Measurements from ENCODE around the gene AFF3. TPM values are rescaled to one million over a fixed set of nuclear protein-coding genes. Genes with fewer than 3 reads are reported as not detected.

AFF3 gene
- total and polyA plus RNA-seq, 10 of the 15 experiments (the other 5 are each of a cell fraction or from before 2014, with no cell fraction given), result 0.26 to 5.5 (median 3.0) TPM

DNA sequence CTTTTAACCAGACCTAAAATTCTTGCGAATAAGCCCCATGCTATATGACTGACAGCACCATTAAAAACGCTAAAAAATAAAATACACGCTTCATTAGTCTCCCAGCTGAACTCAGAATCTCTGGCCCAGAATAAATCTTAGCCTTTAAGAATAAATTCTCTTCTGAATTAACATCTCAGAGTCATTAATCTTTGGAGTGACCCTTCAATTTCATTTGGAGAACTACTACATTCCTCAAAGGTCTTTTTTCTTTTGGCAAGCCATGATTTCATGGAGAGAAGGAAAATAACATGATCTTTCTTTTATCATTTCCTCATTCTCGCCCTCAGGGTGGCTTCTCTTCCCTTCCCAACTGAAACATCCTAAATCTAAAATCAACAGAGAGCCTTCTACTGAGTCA, 259.0 kb downstream of the AFF3 start:
- ATAC-seq (no peak), FAIRE-seq (no peak), DNase-seq (ENCODE audit: low read depth, low spot score) (no peak)
- no peak for TF ChIP-seq TCF12 (IDR thresholded peaks at IDR 0.05; ENCODE audit: low read depth, low read length)
- no peak for TF ChIP-seq RFX5 (IDR thresholded peaks at IDR 0.05; ENCODE audit: low read depth, low read length)
- no peak for TF ChIP-seq NR2C1 (IDR thresholded peaks at IDR 0.05)
- BruUV-seq (replicated peaks), result no TSS peak
- Histone ChIP-seq H3K4me3 (no peak overlapping the region), H3K27ac (ENCODE audit: control insufficient read depth, insufficient read depth) (no peak overlapping the region), H2AFZ (ENCODE audit: control insufficient read depth, low read depth, low read length) (no peak overlapping the region), H4K20me1 (ENCODE audit: control insufficient read depth, insufficient read depth) (no peaks in the 10 kb centered on the region), H3K4me1 (ENCODE audit: control insufficient read depth, insufficient read depth, low read length) (no peaks in the 10 kb centered on the region), H3K79me2 (ENCODE audit: control insufficient read depth, insufficient read depth, low read length) (no peaks in the 10 kb centered on the region), H3K9me3 (replicated peaks; ENCODE audit: control insufficient read depth, insufficient read depth, low read length) (no peaks in the 10 kb centered on the region), H3K27me3 (replicated peaks in 1 of 2; ENCODE audit: control insufficient read depth in 2 of 2, insufficient read depth in 2 of 2, low read length in 1 of 2) (no peaks in the 10 kb centered on the region; a peak in 2 of 4 replicates), H3K9ac (ENCODE audit: control insufficient read depth, insufficient read depth, low read length) (no peak overlapping the region), H3K36me3 (ENCODE audit: control insufficient read depth in 2 of 2, insufficient read depth in 2 of 2, low read length in 1 of 2) (no peaks in the 10 kb centered on the region), H3K4me2 (ENCODE audit: control insufficient read depth, insufficient read depth) (no peak overlapping the region)
- in situ Hi-C loops (cut with MboI), result no loop called here
- intact Hi-C loops (cut with micrococcal nuclease; ENCODE audit: unreplicated experiment), result no loop called here
- POLR2A ChIA-PET, result no interaction called here
- SMC1A ChIA-PET (ENCODE audit: uncharacterized antibody, unreplicated experiment), result interaction anchor here (0.5 kb wide), 1 partner anchor 13 kb away, joined by 3 read pairs; no protein-coding TSS in a partner anchor
- CTCF ChIA-PET, result no interaction called here
- WGBS (ENCODE audit: insufficient coverage, insufficient replicate concordance, low lambda C conversion rate, missing lambda C conversion rate), result 41% methylated on average over 4 of the region's 4 CpGs
- RAD21 ChIA-PET (ENCODE audit: unreplicated experiment), result no interaction called here

DNA sequence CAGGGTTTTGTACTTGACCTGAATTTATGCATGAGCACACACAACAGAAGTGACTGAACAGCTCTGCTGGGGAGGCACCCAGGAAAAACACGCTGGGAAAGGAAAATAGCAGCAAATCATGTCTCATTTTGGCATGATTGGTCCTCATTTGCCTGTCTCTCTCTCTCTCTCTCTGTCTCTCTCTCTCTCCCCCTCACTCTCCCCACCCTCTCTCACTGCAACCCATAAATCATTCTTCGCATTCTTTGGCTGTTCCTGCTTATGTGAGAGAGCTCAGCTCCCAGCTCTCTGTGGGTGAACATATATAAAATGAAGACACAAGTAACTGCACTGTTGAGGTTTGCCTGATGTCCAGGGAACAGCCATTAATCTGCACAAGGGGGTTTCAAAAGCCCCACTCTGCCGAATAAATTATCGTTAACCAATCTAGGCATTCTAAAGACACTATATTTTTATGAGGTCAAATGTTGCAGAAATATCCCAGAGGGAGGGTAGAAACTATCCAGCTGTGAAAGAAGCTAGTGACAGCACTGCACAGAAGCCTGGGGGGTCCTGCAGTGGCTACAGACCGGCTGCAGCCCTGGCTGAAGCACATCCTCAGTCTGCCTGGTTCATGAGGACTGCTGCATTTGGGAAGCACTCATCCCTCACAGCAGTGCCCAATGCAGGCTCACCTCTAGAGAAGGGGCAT, 260.3 kb downstream of the AFF3 start:
- POLR2A ChIA-PET, result no interaction called here
- no peaks in the 10 kb centered on the region for H3K9me3 ChIP-seq (replicated peaks; ENCODE audit: control insufficient read depth, insufficient read depth, low read length)
- RAD21 ChIA-PET (ENCODE audit: unreplicated experiment), result no interaction called here
- in situ Hi-C loops (cut with MboI), result no loop called here
- no peak overlapping the region for H3K9ac ChIP-seq (ENCODE audit: control insufficient read depth, insufficient read depth, low read length)
- FAIRE-seq (no peak), ATAC-seq (no peak), DNase-seq (ENCODE audit: low read depth, low spot score) (no peak)
- no peaks in the 10 kb centered on the region for H4K20me1 ChIP-seq (ENCODE audit: control insufficient read depth, insufficient read depth)
- no peak overlapping the region for H3K4me2 ChIP-seq (ENCODE audit: control insufficient read depth, insufficient read depth)
- no peaks in the 10 kb centered on the region for H3K36me3 ChIP-seq (ENCODE audit: control insufficient read depth in 2 of 2, insufficient read depth in 2 of 2, low read length in 1 of 2)
- CTCF ChIA-PET, result no interaction called here
- no peaks in the 10 kb centered on the region for H3K79me2 ChIP-seq (ENCODE audit: control insufficient read depth, insufficient read depth, low read length)
- H3K27ac ChIP-seq (ENCODE audit: control insufficient read depth, insufficient read depth), result no peak overlapping the region
- no peak overlapping the region for H3K4me3 ChIP-seq
- BruUV-seq (replicated peaks), result no TSS peak
- no peak overlapping the region for H2AFZ ChIP-seq (ENCODE audit: control insufficient read depth, low read depth, low read length)
- SMC1A ChIA-PET (ENCODE audit: uncharacterized antibody, unreplicated experiment), result interaction anchor here (0.6 to 1.0 kb wide), 2 partner anchors 9 to 378 kb away, joined by 3 read pairs; no protein-coding TSS in a partner anchor
- H3K4me1 ChIP-seq (ENCODE audit: control insufficient read depth, insufficient read depth, low read length), result no peaks in the 10 kb centered on the region
- 16% methylated on average over 5 of the region's 5 CpGs for WGBS (ENCODE audit: insufficient coverage, insufficient replicate concordance, low lambda C conversion rate, missing lambda C conversion rate)
- H3K27me3 ChIP-seq (replicated peaks in 1 of 2; ENCODE audit: control insufficient read depth in 2 of 2, insufficient read depth in 2 of 2, low read length in 1 of 2), result no peaks in the 10 kb centered on the region; a peak in 2 of 4 replicates
- intact Hi-C loops (cut with micrococcal nuclease; ENCODE audit: unreplicated experiment), result no loop called here
- TF ChIP-seq, protein P1, sequence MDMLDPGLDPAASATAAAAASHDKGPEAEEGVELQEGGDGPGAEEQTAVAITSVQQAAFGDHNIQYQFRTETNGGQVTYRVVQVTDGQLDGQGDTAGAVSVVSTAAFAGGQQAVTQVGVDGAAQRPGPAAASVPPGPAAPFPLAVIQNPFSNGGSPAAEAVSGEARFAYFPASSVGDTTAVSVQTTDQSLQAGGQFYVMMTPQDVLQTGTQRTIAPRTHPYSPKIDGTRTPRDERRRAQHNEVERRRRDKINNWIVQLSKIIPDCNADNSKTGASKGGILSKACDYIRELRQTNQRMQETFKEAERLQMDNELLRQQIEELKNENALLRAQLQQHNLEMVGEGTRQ (IDR thresholded peaks at IDR 0.05; ENCODE audit: borderline replicate concordance, low read depth, low read length), result no peak
- TF ChIP-seq, protein P2, sequence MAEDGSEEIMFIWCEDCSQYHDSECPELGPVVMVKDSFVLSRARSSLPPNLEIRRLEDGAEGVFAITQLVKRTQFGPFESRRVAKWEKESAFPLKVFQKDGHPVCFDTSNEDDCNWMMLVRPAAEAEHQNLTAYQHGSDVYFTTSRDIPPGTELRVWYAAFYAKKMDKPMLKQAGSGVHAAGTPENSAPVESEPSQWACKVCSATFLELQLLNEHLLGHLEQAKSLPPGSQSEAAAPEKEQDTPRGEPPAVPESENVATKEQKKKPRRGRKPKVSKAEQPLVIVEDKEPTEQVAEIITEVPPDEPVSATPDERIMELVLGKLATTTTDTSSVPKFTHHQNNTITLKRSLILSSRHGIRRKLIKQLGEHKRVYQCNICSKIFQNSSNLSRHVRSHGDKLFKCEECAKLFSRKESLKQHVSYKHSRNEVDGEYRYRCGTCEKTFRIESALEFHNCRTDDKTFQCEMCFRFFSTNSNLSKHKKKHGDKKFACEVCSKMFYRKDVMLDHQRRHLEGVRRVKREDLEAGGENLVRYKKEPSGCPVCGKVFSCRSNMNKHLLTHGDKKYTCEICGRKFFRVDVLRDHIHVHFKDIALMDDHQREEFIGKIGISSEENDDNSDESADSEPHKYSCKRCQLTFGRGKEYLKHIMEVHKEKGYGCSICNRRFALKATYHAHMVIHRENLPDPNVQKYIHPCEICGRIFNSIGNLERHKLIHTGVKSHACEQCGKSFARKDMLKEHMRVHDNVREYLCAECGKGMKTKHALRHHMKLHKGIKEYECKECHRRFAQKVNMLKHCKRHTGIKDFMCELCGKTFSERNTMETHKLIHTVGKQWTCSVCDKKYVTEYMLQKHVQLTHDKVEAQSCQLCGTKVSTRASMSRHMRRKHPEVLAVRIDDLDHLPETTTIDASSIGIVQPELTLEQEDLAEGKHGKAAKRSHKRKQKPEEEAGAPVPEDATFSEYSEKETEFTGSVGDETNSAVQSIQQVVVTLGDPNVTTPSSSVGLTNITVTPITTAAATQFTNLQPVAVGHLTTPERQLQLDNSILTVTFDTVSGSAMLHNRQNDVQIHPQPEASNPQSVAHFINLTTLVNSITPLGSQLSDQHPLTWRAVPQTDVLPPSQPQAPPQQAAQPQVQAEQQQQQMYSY (CRISPR knock-in tag; IDR thresholded peaks at IDR 0.05), result no peak
- TF ChIP-seq, protein P3, sequence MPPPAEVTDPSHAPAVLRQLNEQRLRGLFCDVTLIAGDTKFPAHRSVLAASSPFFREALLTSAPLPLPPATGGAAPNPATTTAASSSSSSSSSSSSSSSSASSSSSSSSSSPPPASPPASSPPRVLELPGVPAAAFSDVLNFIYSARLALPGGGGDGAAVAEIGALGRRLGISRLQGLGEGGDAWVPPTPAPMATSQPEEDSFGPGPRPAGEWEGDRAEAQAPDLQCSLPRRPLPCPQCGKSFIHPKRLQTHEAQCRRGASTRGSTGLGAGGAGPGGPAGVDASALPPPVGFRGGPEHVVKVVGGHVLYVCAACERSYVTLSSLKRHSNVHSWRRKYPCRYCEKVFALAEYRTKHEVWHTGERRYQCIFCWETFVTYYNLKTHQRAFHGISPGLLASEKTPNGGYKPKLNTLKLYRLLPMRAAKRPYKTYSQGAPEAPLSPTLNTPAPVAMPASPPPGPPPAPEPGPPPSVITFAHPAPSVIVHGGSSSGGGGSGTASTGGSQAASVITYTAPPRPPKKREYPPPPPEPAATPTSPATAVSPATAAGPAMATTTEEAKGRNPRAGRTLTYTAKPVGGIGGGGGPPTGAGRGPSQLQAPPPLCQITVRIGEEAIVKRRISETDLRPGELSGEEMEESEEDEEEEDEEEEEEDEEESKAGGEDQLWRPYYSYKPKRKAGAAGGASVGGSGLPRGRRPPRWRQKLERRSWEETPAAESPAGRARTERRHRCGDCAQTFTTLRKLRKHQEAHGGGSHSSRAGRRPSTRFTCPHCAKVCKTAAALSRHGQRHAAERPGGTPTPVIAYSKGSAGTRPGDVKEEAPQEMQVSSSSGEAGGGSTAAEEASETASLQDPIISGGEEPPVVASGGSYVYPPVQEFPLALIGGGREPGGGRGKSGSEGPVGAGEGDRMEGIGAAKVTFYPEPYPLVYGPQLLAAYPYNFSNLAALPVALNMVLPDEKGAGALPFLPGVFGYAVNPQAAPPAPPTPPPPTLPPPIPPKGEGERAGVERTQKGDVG (CRISPR knock-in tag; IDR thresholded peaks at IDR 0.05), result no peak

Measured in GM12878 (cell line).